DND-41 (cell line): ENCODE data around the gene KIF1A.

Experiments used
- ATAC-seq: fragments of 200-7000 bp; cut with Tn5 transposase; 3 replicates; pipeline ENCODE4 v1.9.1; 2021; ENCODE audit warnings: low read depth; ENCODE audit not compliant: insufficient read depth
- DNase-seq: peaks from one replicate; pipeline ENCODE4 v3.0.0-alpha.2; 2020
- H2AFZ ChIP-seq: 2 replicates; pipeline ENCODE4 v1.6.0; 2012; ENCODE audit warnings: low read depth, low read length
- H3K27ac ChIP-seq: 2 replicates; pipeline ENCODE4 v1.5.1; 2012; ENCODE audit warnings: low read length, inconsistent platforms
- H3K27me3 ChIP-seq: fragments of 200-600 bp; sonication (generic); 2 replicates; pipeline ENCODE4 v1.6.0; 2012; ENCODE audit warnings: low read length, mild to moderate bottlenecking, inconsistent platforms; ENCODE audit not compliant: insufficient read depth, poor library complexity
- H3K36me3 ChIP-seq: 2 replicates; pipeline ENCODE4 v1.5.1; 2012; ENCODE audit warnings: low read length, inconsistent platforms; ENCODE audit not compliant: insufficient read depth
- H3K4me1 ChIP-seq: 2 replicates; pipeline ENCODE4 v1.5.1; 2012; ENCODE audit warnings: mild to moderate bottlenecking, low read length; ENCODE audit not compliant: insufficient read depth
- H3K4me2 ChIP-seq: 2 replicates; pipeline ENCODE4 v1.6.0; 2012; ENCODE audit warnings: mild to moderate bottlenecking, moderate library complexity, low read length, inconsistent platforms; ENCODE audit not compliant: insufficient read depth
- H3K4me3 ChIP-seq, 2 experiments: fragments of 200-600 bp in 1 of 2; shearing (Covaris generic) in 1 of 2; 2 replicates each; pipeline ENCODE4 v1.5.1; 2012 to 2016; ENCODE audit warnings: inconsistent platforms in 2 of 2, low read length in 2 of 2, mild to moderate bottlenecking in 2 of 2, low read depth in 1 of 2, moderate library complexity in 1 of 2
- H3K79me2 ChIP-seq: 2 replicates; pipeline ENCODE4 v1.6.0; 2012; ENCODE audit warnings: low read length, inconsistent platforms; ENCODE audit not compliant: insufficient read depth
- H3K9ac ChIP-seq: 2 replicates; pipeline ENCODE4 v1.6.0; 2012; ENCODE audit warnings: low read depth, mild to moderate bottlenecking, inconsistent platforms, low read length, moderate library complexity
- H3K9me3 ChIP-seq: 2 replicates; pipeline ENCODE4 v1.5.1; 2012; ENCODE audit warnings: low read length, moderate library complexity, mild to moderate bottlenecking, inconsistent platforms; ENCODE audit not compliant: insufficient read depth, severe bottlenecking
- H4K20me1 ChIP-seq: 2 replicates; pipeline ENCODE4 v1.6.0; 2012; ENCODE audit warnings: low read length; ENCODE audit not compliant: insufficient read depth
- CTCF ChIP-seq: IDR thresholded peaks from 2 replicates; pipeline ENCODE4 v1.5.1; 2012; ENCODE audit warnings: borderline replicate concordance, low read length, moderate library complexity, mild to moderate bottlenecking; ENCODE audit not compliant: poor library complexity, severe bottlenecking; ENCODE audit errors: extremely low read depth
- EZH2 ChIP-seq: IDR thresholded peaks from 3 replicates; pipeline ENCODE4 v1.6.1; 2012; ENCODE audit warnings: borderline replicate concordance, low read depth, mild to moderate bottlenecking, moderate library complexity, low read length, inconsistent platforms; ENCODE audit not compliant: severe bottlenecking

Gene KIF1A

DNA sequence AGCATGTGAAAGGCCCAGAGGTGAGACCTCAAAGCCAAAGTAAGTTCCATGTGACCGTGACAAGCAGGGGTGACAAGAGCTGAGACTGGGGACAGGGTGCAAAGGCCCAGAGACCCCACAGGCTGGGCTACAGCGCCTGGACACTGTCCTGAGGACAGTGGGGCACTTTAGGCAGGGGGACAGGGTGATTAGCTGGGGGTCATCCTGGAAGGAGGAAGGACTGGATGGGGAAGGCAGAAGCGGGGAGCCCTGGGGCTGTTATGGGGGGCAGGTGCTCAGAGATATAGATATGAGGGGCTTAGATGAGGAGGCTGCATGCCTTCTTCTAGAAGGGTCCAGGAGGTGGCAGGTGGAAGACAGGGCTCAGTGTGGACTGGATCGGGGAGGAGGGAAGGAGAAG is 31.5 kb downstream of the KIF1A start:
- Histone ChIP-seq H3K9me3 (no peaks in the 10 kb centered on the region), H4K20me1 (no peaks in the 10 kb centered on the region), H3K4me2 (no peak overlapping the region), H3K36me3 (no peaks in the 10 kb centered on the region), H3K9ac (no peak overlapping the region), H3K4me1 (no peaks in the 10 kb centered on the region), H2AFZ (no peak overlapping the region), H3K4me3 (no peak overlapping the region), H3K27ac (no peak overlapping the region), H3K79me2 (no peaks in the 10 kb centered on the region), H3K27me3 (no peaks in the 10 kb centered on the region)
- ATAC-seq (no peak), DNase-seq (no peak)
- TF ChIP-seq CTCF: no peak
- TF ChIP-seq EZH2: no peak

- H3K9ac ChIP-seq: no peak overlapping the region
- H3K9me3 ChIP-seq: no peaks in the 10 kb centered on the region
- no peaks in the 10 kb centered on the region for H3K4me1 ChIP-seq
- H3K36me3 ChIP-seq: no peaks in the 10 kb centered on the region
- H2AFZ ChIP-seq: no peak overlapping the region
- ATAC-seq (no peak), DNase-seq (no peak)
- H3K27ac ChIP-seq: no peak overlapping the region
- no peak overlapping the region for H3K4me3 ChIP-seq
- H3K27me3 ChIP-seq: no peaks in the 10 kb centered on the region
- H4K20me1 ChIP-seq: no peaks in the 10 kb centered on the region
- no peaks in the 10 kb centered on the region for H3K79me2 ChIP-seq
- no peak overlapping the region for H3K4me2 ChIP-seq
- no peak for TF ChIP-seq EZH2
- TF ChIP-seq CTCF: no peak
Measured at GRCh38 chr2:240787521-240788472, 32.2 kb downstream of the KIF1A start.

DNA sequence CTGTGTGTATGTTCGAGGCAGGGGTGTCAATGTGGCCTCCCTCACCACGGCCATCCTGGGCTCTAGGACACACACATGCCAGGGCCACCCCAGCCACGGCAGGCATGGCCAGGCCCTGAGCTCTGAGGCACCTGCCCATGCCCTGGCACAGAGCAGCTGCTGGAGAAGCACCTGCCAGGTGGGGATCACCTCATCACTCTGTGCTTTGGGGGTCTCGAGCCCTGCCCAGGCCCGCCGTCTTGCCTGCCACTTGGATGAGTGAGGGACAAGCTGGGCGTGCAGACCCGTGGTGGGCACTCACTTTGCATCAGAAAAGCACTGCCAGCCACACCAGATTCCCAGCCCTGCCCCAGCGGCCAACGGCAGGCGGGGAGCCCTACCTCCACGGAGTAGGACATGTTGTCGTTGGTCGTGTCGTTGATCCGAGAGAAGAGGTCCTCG is 33.1 kb downstream of the KIF1A start:
- Histone ChIP-seq H3K79me2 (no peaks in the 10 kb centered on the region), H3K4me3 (no peak overlapping the region), H3K9me3 (no peaks in the 10 kb centered on the region), H3K4me1 (no peaks in the 10 kb centered on the region), H2AFZ (no peak overlapping the region), H3K27me3 (no peaks in the 10 kb centered on the region), H3K9ac (no peak overlapping the region), H3K36me3 (no peaks in the 10 kb centered on the region), H3K4me2 (no peak overlapping the region), H3K27ac (no peak overlapping the region), H4K20me1 (no peaks in the 10 kb centered on the region)
- no peak for ATAC-seq
- no peak for DNase-seq
- no peak for TF ChIP-seq CTCF
- no peak for TF ChIP-seq EZH2
